ENCODE measurements around the gene PRTFDC1.

DNA sequence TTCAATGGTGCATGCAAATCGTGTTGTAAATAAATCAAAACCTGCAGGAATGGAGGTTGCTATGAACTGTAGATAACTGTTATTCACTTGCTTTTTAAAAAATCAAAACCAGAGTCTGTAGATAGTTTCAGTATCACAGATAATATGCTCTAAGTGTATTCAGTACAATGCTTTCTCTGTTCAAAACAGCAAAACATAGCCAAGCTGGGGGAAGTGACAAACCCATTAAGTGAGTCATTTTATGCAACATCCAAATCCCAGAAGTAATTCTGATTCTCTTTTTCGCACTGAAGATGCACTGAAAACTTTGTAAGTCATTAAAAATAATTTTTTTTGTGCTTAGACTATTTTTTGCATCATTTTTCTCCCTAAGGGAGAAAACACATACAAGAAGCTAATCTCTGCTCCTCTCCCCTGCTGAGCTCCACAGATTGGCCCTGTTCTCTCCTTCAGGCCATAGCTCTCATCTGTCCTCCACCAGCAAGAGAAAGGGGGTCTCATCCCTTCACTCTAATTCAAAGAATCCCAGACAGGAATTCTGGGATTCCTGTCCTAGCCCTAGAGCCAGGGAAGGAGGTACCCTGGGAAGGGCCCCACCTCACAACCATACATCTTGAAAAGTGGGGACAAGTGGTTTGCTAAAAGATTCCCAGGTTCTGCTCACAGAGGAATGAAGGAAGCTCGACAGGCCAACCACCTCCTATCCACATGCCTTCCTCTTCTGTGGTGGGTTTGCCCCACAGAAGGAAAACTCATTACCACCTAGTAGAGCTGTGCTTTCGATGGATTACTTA, 4.9 kb downstream of the PRTFDC1 start:
- TF ChIP-seq TAF1 (IDR thresholded peaks at IDR 0.05; ENCODE audit: low read depth, low read length): no peak
- TF ChIP-seq POLR2A (IDR thresholded peaks at IDR 0.05; ENCODE audit: low read depth, low read length): no peak
- no peak for TF ChIP-seq POLR2AphosphoS5 (IDR thresholded peaks at IDR 0.05; ENCODE audit: low read depth, low read length)
- TF ChIP-seq POU2F2 (IDR thresholded peaks at IDR 0.05; ENCODE audit: low read depth, low read length): no peak
- TF ChIP-seq SPI1 (IDR thresholded peaks at IDR 0.05; ENCODE audit: low read depth, low read length): no peak
